ENCODE results near the gene TMPRSS11F.

The TMPRSS11F gene

GRCh38 chr4:68124262-68124661, 5.4 kb downstream of the TMPRSS11F start:
- Histone ChIP-seq H3K9me3 (ENCODE audit: control insufficient read depth, low read length) (no peaks in the 10 kb centered on the region), H2AFZ (ENCODE audit: low read depth, low read length) (no peak overlapping the region), H3K79me1 (replicated peaks; ENCODE audit: low read length, poor library complexity, severe bottlenecking) (no peaks in the 10 kb centered on the region), H2BK12ac (ENCODE audit: low read length in 2 of 2) (no peak overlapping the region), H3K4me2 (ENCODE audit: low read length, poor library complexity, severe bottlenecking) (no peak overlapping the region), H2BK5ac (ENCODE audit: low read depth, low read length, poor library complexity, severe bottlenecking) (no peak overlapping the region), H3K27ac (ENCODE audit: low read length, poor library complexity, severe bottlenecking) (no peak overlapping the region), H3K36me3 (ENCODE audit: control insufficient read depth in 1 of 2, insufficient read depth in 2 of 2, low read depth in 1 of 2, low read length in 2 of 2) (no peaks in the 10 kb centered on the region), H2AK5ac (ENCODE audit: low read length, severe bottlenecking) (no peak overlapping the region), H4K8ac (ENCODE audit: low read length) (no peak overlapping the region), H3K9ac (ENCODE audit: low read length) (no peak overlapping the region), H3K4ac (ENCODE audit: low read depth in 1 of 2, low read length in 2 of 2) (no peak overlapping the region), H3K27me3 (ENCODE audit: control insufficient read depth in 1 of 2, insufficient read depth in 1 of 2, low read length in 2 of 2) (no peaks in the 10 kb centered on the region), H3K4me3 (ENCODE audit: insufficient read depth in 1 of 2, low read depth in 1 of 2, low read length in 2 of 2) (no peak overlapping the region), H3K18ac (ENCODE audit: low read depth in 1 of 2, low read length in 2 of 2) (no peak overlapping the region), H2BK120ac (ENCODE audit: low read depth, low read length) (no peak overlapping the region), H3K14ac (ENCODE audit: low read length in 2 of 2) (no peak overlapping the region), H4K91ac (ENCODE audit: low read length) (no peak overlapping the region), H3K23ac (ENCODE audit: low read length in 2 of 2) (no peak overlapping the region), H2BK15ac (ENCODE audit: low read depth, poor library complexity, severe bottlenecking) (no peak overlapping the region), H3K4me1 (ENCODE audit: control insufficient read depth, insufficient read depth, low read depth, low read length) (no peaks in the 10 kb centered on the region)
- DNase-seq = no peak
- whole genome bisulfite sequencing = 99% methylated on average over 5 of the region's 9 CpGs

- no peaks in the 10 kb centered on the region for H3K9me3 ChIP-seq (ENCODE audit: control insufficient read depth, low read length)
- H3K4me1 ChIP-seq (ENCODE audit: control insufficient read depth, insufficient read depth, low read depth, low read length) = no peaks in the 10 kb centered on the region
- no peak overlapping the region for H2BK12ac ChIP-seq (ENCODE audit: low read length in 2 of 2)
- no peak overlapping the region for H2AFZ ChIP-seq (ENCODE audit: low read depth, low read length)
- H3K79me1 ChIP-seq (replicated peaks; ENCODE audit: low read length, poor library complexity, severe bottlenecking) = no peaks in the 10 kb centered on the region
- H2BK120ac ChIP-seq (ENCODE audit: low read depth, low read length) = no peak overlapping the region
- no peak overlapping the region for H3K18ac ChIP-seq (ENCODE audit: low read depth in 1 of 2, low read length in 2 of 2)
- no peaks in the 10 kb centered on the region for H3K27me3 ChIP-seq (ENCODE audit: control insufficient read depth in 1 of 2, insufficient read depth in 1 of 2, low read length in 2 of 2)
- no peak overlapping the region for H3K4me2 ChIP-seq (ENCODE audit: low read length, poor library complexity, severe bottlenecking)
- no peak overlapping the region for H2BK5ac ChIP-seq (ENCODE audit: low read depth, low read length, poor library complexity, severe bottlenecking)
- no peak overlapping the region for H3K23ac ChIP-seq (ENCODE audit: low read length in 2 of 2)
- H3K4ac ChIP-seq (ENCODE audit: low read depth in 1 of 2, low read length in 2 of 2) = no peak overlapping the region
- no CpG with 5 or more reads among the region's 2 CpGs for WGBS
- no peak overlapping the region for H2BK15ac ChIP-seq (ENCODE audit: low read depth, poor library complexity, severe bottlenecking)
- no peak overlapping the region for H3K14ac ChIP-seq (ENCODE audit: low read length in 2 of 2)
- H3K4me3 ChIP-seq (ENCODE audit: insufficient read depth in 1 of 2, low read depth in 1 of 2, low read length in 2 of 2) = no peak overlapping the region
- no peak overlapping the region for H4K91ac ChIP-seq (ENCODE audit: low read length)
- H3K9ac ChIP-seq (ENCODE audit: low read length) = no peak overlapping the region
- H2AK5ac ChIP-seq (ENCODE audit: low read length, severe bottlenecking) = no peak overlapping the region
- H3K36me3 ChIP-seq (ENCODE audit: control insufficient read depth in 1 of 2, insufficient read depth in 2 of 2, low read depth in 1 of 2, low read length in 2 of 2) = no peaks in the 10 kb centered on the region
- DNase-seq = no peak
- no peak overlapping the region for H3K27ac ChIP-seq (ENCODE audit: low read length, poor library complexity, severe bottlenecking)
- H4K8ac ChIP-seq (ENCODE audit: low read length) = no peak overlapping the region
Measured at GRCh38 chr4:68123525-68123924, 6.1 kb downstream of the TMPRSS11F start.

GRCh38 chr4:68119921-68120320, 9.7 kb downstream of the TMPRSS11F start:
- H3K27me3 ChIP-seq (ENCODE audit: control insufficient read depth in 1 of 2, insufficient read depth in 1 of 2, low read length in 2 of 2) = no peaks in the 10 kb centered on the region
- H3K9ac ChIP-seq (ENCODE audit: low read length) = no peak overlapping the region
- no peak overlapping the region for H2BK12ac ChIP-seq (ENCODE audit: low read length in 2 of 2)
- H2AFZ ChIP-seq (ENCODE audit: low read depth, low read length) = no peak overlapping the region
- no peak overlapping the region for H2BK15ac ChIP-seq (ENCODE audit: low read depth, poor library complexity, severe bottlenecking)
- no peak overlapping the region for H3K4me3 ChIP-seq (ENCODE audit: insufficient read depth in 1 of 2, low read depth in 1 of 2, low read length in 2 of 2)
- H3K18ac ChIP-seq (ENCODE audit: low read depth in 1 of 2, low read length in 2 of 2) = no peak overlapping the region
- H2BK5ac ChIP-seq (ENCODE audit: low read depth, low read length, poor library complexity, severe bottlenecking) = no peak overlapping the region
- H3K23ac ChIP-seq (ENCODE audit: low read length in 2 of 2) = no peak overlapping the region
- H2AK5ac ChIP-seq (ENCODE audit: low read length, severe bottlenecking) = no peak overlapping the region
- H4K8ac ChIP-seq (ENCODE audit: low read length) = no peak overlapping the region
- H3K79me1 ChIP-seq (replicated peaks; ENCODE audit: low read length, poor library complexity, severe bottlenecking) = no peaks in the 10 kb centered on the region
- no peak overlapping the region for H3K4me2 ChIP-seq (ENCODE audit: low read length, poor library complexity, severe bottlenecking)
- H4K91ac ChIP-seq (ENCODE audit: low read length) = no peak overlapping the region
- DNase-seq = no peak
- H3K36me3 ChIP-seq (ENCODE audit: control insufficient read depth in 1 of 2, insufficient read depth in 2 of 2, low read depth in 1 of 2, low read length in 2 of 2) = no peaks in the 10 kb centered on the region
- peaks cover 2% of the 10 kb centered on the region for H3K9me3 ChIP-seq (ENCODE audit: control insufficient read depth, low read length)
- H3K4me1 ChIP-seq (ENCODE audit: control insufficient read depth, insufficient read depth, low read depth, low read length) = no peaks in the 10 kb centered on the region
- no peak overlapping the region for H2BK120ac ChIP-seq (ENCODE audit: low read depth, low read length)
- no peak overlapping the region for H3K4ac ChIP-seq (ENCODE audit: low read depth in 1 of 2, low read length in 2 of 2)
- no peak overlapping the region for H3K27ac ChIP-seq (ENCODE audit: low read length, poor library complexity, severe bottlenecking)
- H3K14ac ChIP-seq (ENCODE audit: low read length in 2 of 2) = no peak overlapping the region

- H2BK5ac ChIP-seq (ENCODE audit: low read depth, low read length, poor library complexity, severe bottlenecking) = no peak overlapping the region
- no peak overlapping the region for H3K18ac ChIP-seq (ENCODE audit: low read depth in 1 of 2, low read length in 2 of 2)
- H3K9me3 ChIP-seq (ENCODE audit: control insufficient read depth, low read length) = peaks cover 7% of the 10 kb centered on the region
- no peak overlapping the region for H2BK12ac ChIP-seq (ENCODE audit: low read length in 2 of 2)
- no peaks in the 10 kb centered on the region for H3K4me1 ChIP-seq (ENCODE audit: control insufficient read depth, insufficient read depth, low read depth, low read length)
- no peaks in the 10 kb centered on the region for H3K79me1 ChIP-seq (replicated peaks; ENCODE audit: low read length, poor library complexity, severe bottlenecking)
- H4K91ac ChIP-seq (ENCODE audit: low read length) = no peak overlapping the region
- no peaks in the 10 kb centered on the region for H3K27me3 ChIP-seq (ENCODE audit: control insufficient read depth in 1 of 2, insufficient read depth in 1 of 2, low read length in 2 of 2)
- H2AFZ ChIP-seq (ENCODE audit: low read depth, low read length) = no peak overlapping the region
- no peak overlapping the region for H3K23ac ChIP-seq (ENCODE audit: low read length in 2 of 2)
- no peak overlapping the region for H3K14ac ChIP-seq (ENCODE audit: low read length in 2 of 2)
- WGBS = no CpG with 5 or more reads among the region's 1 CpG
- no peak overlapping the region for H3K4ac ChIP-seq (ENCODE audit: low read depth in 1 of 2, low read length in 2 of 2)
- no peaks in the 10 kb centered on the region for H3K36me3 ChIP-seq (ENCODE audit: control insufficient read depth in 1 of 2, insufficient read depth in 2 of 2, low read depth in 1 of 2, low read length in 2 of 2)
- no peak overlapping the region for H3K4me3 ChIP-seq (ENCODE audit: insufficient read depth in 1 of 2, low read depth in 1 of 2, low read length in 2 of 2)
- H4K8ac ChIP-seq (ENCODE audit: low read length) = no peak overlapping the region
- H3K27ac ChIP-seq (ENCODE audit: low read length, poor library complexity, severe bottlenecking) = no peak overlapping the region
- H2BK120ac ChIP-seq (ENCODE audit: low read depth, low read length) = no peak overlapping the region
- no peak overlapping the region for H2BK15ac ChIP-seq (ENCODE audit: low read depth, poor library complexity, severe bottlenecking)
- H3K9ac ChIP-seq (ENCODE audit: low read length) = no peak overlapping the region
- DNase-seq = no peak
- H2AK5ac ChIP-seq (ENCODE audit: low read length, severe bottlenecking) = no peak overlapping the region
- no peak overlapping the region for H3K4me2 ChIP-seq (ENCODE audit: low read length, poor library complexity, severe bottlenecking)
Measured at GRCh38 chr4:68110441-68110840, 19.2 kb downstream of the TMPRSS11F start.

All from mesenchymal stem cell (in vitro differentiated cells and primary cell).